ACC112 (cell line): ENCODE data around the gene MRM2.

ENCODE experiments used
- H2AFZ ChIP-seq: fragments of 200-600 bp; sonication (generic); one replicate; pipeline ENCODE4 v1.6.0; 2017; ENCODE audit warnings: antibody characterized with exemption, low read length; ENCODE audit not compliant: unreplicated experiment
- H3K27ac ChIP-seq: fragments of 200-600 bp; sonication (generic); 2 replicates; pipeline ENCODE4 v1.5.1; 2014; ENCODE audit warnings: low read depth, mild to moderate bottlenecking, antibody characterized with exemption, low read length, moderate library complexity
- H3K27me3 ChIP-seq: fragments of 200-600 bp; sonication (generic); 2 replicates; pipeline ENCODE4 v1.6.1; 2014; ENCODE audit warnings: mild to moderate bottlenecking, antibody characterized with exemption, low read length, moderate library complexity, mixed read lengths; ENCODE audit not compliant: insufficient read depth
- H3K36me3 ChIP-seq: fragments of 200-600 bp; sonication (generic); 2 replicates; pipeline ENCODE4 v1.6.1; 2016; ENCODE audit warnings: mild to moderate bottlenecking, antibody characterized with exemption, low read length, moderate library complexity, mixed read lengths; ENCODE audit not compliant: insufficient read depth
- H3K4me1 ChIP-seq: fragments of 200-600 bp; sonication (generic); one replicate; pipeline ENCODE4 v1.6.1; 2016; ENCODE audit warnings: low read length, mixed read lengths; ENCODE audit not compliant: insufficient read depth, unreplicated experiment, control insufficient read depth
- H3K4me3 ChIP-seq: fragments of 200-600 bp; sonication (generic); 2 replicates; pipeline ENCODE4 v1.5.1; 2014; ENCODE audit warnings: mild to moderate bottlenecking, low read depth, low read length
- H3K79me2 ChIP-seq: fragments of 200-600 bp; sonication (generic); one replicate; pipeline ENCODE4 v1.6.0; 2016; ENCODE audit warnings: low read length; ENCODE audit not compliant: control insufficient read depth, unreplicated experiment, insufficient read depth

Gene MRM2

GRCh38 chr7:2279896-2280295 is 37.9 kb upstream of the MRM2 start:
- H3K36me3 ChIP-seq = no peaks in the 10 kb centered on the region
- H3K27ac ChIP-seq = no peak overlapping the region
- H3K4me3 ChIP-seq = no peak overlapping the region
- H3K27me3 ChIP-seq = no peaks in the 10 kb centered on the region
- H2AFZ ChIP-seq = no peak overlapping the region
- peaks cover 8% of the 10 kb centered on the region for H3K79me2 ChIP-seq
- no peaks in the 10 kb centered on the region for H3K4me1 ChIP-seq

GRCh38 chr7:2278026-2278425 is 36.0 kb upstream of the MRM2 start:
- H3K4me3 ChIP-seq = no peak overlapping the region

GRCh38 chr7:2276107-2276506 is 34.1 kb upstream of the MRM2 start:
- H3K79me2 ChIP-seq = peaks cover 3% of the 10 kb centered on the region
- H2AFZ ChIP-seq = no peak overlapping the region
- H3K4me1 ChIP-seq = no peaks in the 10 kb centered on the region
- no peaks in the 10 kb centered on the region; the same call in 1 of the 2 replicates for H3K36me3 ChIP-seq
- no peak overlapping the region for H3K4me3 ChIP-seq
- no peak overlapping the region for H3K27ac ChIP-seq
- no peaks in the 10 kb centered on the region for H3K27me3 ChIP-seq

More at GRCh38 chr7:2278026-2278425, 36.0 kb upstream of the MRM2 start:
- no peaks in the 10 kb centered on the region for H3K36me3 ChIP-seq
- no peak overlapping the region for H2AFZ ChIP-seq
- no peaks in the 10 kb centered on the region for H3K4me1 ChIP-seq
- H3K79me2 ChIP-seq = peaks cover 8% of the 10 kb centered on the region
- H3K27ac ChIP-seq = no peak overlapping the region
- H3K27me3 ChIP-seq = no peaks in the 10 kb centered on the region

- Histone ChIP-seq H3K4me3 (no peak overlapping the region), H3K27me3 (no peaks in the 10 kb centered on the region), H3K4me1 (no peaks in the 10 kb centered on the region), H3K79me2 (peaks cover 3% of the 10 kb centered on the region), H3K27ac (no peak overlapping the region), H3K36me3 (no peaks in the 10 kb centered on the region; the same call in 1 of the 2 replicates), H2AFZ (no peak overlapping the region)
Measured at GRCh38 chr7:2275101-2275500, 33.1 kb upstream of the MRM2 start.

- no peak overlapping the region for H3K4me3 ChIP-seq
Measured at GRCh38 chr7:2274666-2275065, 32.7 kb upstream of the MRM2 start.

GRCh38 chr7:2273866-2274265 is 31.9 kb upstream of the MRM2 start:
- Histone ChIP-seq H3K4me1 (no peaks in the 10 kb centered on the region), H3K27me3 (no peaks in the 10 kb centered on the region), H3K27ac (no peak overlapping the region), H2AFZ (no peak overlapping the region), H3K4me3 (no peak overlapping the region), H3K79me2 (no peaks in the 10 kb centered on the region), H3K36me3 (no peaks in the 10 kb centered on the region; the same call in 1 of the 2 replicates)

More at GRCh38 chr7:2274666-2275065, 32.7 kb upstream of the MRM2 start:
- Histone ChIP-seq H3K79me2 (peaks cover 3% of the 10 kb centered on the region), H3K27ac (no peak overlapping the region), H3K4me1 (no peaks in the 10 kb centered on the region), H3K36me3 (no peaks in the 10 kb centered on the region; the same call in 1 of the 2 replicates), H2AFZ (no peak overlapping the region), H3K27me3 (no peaks in the 10 kb centered on the region)

- H3K4me3 ChIP-seq = no peak overlapping the region
Measured at GRCh38 chr7:2272031-2272430, 30.0 kb upstream of the MRM2 start.

GRCh38 chr7:2271273-2272026 is 29.4 kb upstream of the MRM2 start:
- H3K4me3 ChIP-seq = no peak overlapping the region
- no peaks in the 10 kb centered on the region; the same call in 1 of the 2 replicates for H3K36me3 ChIP-seq
- H3K27ac ChIP-seq = no peak overlapping the region
- peaks cover 5% of the 10 kb centered on the region for H3K4me1 ChIP-seq
- H3K79me2 ChIP-seq = no peaks in the 10 kb centered on the region
- no peak overlapping the region for H2AFZ ChIP-seq
- H3K27me3 ChIP-seq = no peaks in the 10 kb centered on the region

More at GRCh38 chr7:2272031-2272430, 30.0 kb upstream of the MRM2 start:
- H3K79me2 ChIP-seq = no peaks in the 10 kb centered on the region
- no peak overlapping the region for H3K27ac ChIP-seq
- H3K36me3 ChIP-seq = no peaks in the 10 kb centered on the region; the same call in 1 of the 2 replicates
- H3K27me3 ChIP-seq = no peaks in the 10 kb centered on the region
- no peak overlapping the region for H2AFZ ChIP-seq
- H3K4me1 ChIP-seq = no peaks in the 10 kb centered on the region

GRCh38 chr7:2270495-2270894 is 28.5 kb upstream of the MRM2 start:
- Histone ChIP-seq H3K36me3 (no peaks in the 10 kb centered on the region; the same call in 1 of the 2 replicates), H2AFZ (no peak overlapping the region), H3K27me3 (no peaks in the 10 kb centered on the region), H3K27ac (no peak overlapping the region), H3K4me1 (peaks cover 7% of the 10 kb centered on the region), H3K4me3 (no peak overlapping the region), H3K79me2 (no peaks in the 10 kb centered on the region)

GRCh38 chr7:2269991-2270460 is 28.0 kb upstream of the MRM2 start:
- Histone ChIP-seq H3K79me2 (no peaks in the 10 kb centered on the region), H3K4me3 (no peak overlapping the region), H3K36me3 (no peaks in the 10 kb centered on the region; the same call in 1 of the 2 replicates), H2AFZ (no peak overlapping the region), H3K27me3 (no peaks in the 10 kb centered on the region), H3K4me1 (peaks cover 7% of the 10 kb centered on the region), H3K27ac (no peak overlapping the region)
